Coronary artery (tissue), 2 donors: ENCODE data around the gene ING3.

Experiments
- DNase-seq: peaks from one replicate; pipeline ENCODE4 v3.0.0-alpha.2; 2017; ENCODE audit warnings: low spot score
- H3K27ac ChIP-seq, 2 donors: fragments of 200-600 bp; sonication (generic); one replicate each; pipeline ENCODE4 v1.5.1; 2016 to 2019
- H3K4me3 ChIP-seq: fragments of 200-600 bp; sonication (generic); 2 replicates; pipeline ENCODE4 v1.5.1; 2016; ENCODE audit warnings: mild to moderate bottlenecking, moderate library complexity
- TF ChIP-seq, protein P1 (sequence below): fragments of 200-600 bp; sonication (generic); IDR thresholded peaks from one replicate; pipeline ENCODE4 v1.5.1; 2019; ENCODE audit warnings: antibody characterized with exemption

The ING3 gene

DNA sequence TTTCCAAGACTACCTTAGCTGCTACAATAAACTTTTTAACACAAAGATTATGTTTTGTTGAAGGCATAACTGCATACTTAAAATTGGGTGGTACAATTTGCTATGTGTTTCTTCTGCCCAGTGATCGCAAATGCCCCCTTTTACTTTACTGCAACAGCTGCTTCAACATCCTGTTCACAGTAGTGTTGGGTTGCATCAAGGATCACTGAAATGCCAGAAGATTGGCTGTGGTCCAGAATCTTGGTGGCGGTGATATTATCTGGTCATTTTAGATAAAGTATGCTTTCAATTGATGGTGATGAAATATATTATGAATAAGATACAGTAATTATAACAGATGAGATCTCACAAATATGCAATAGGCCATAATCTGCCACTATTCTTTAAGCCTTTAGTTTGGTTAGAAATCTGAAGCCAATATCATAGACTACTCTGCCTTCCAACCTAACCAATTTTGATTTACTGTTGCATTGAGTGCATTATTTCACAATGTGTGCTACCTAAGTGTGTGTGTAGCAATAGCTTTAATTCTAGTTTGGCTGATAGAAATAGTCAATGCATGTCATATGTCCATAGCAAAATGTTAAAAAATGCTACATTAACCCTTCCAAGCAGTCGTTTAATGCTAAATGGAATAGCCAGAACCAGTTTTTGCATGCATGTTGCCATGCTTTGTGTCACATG, 29.8 kb upstream of the ING3 start:
- H3K27ac ChIP-seq = no peak overlapping the region
- H3K4me3 ChIP-seq = no peak overlapping the region
- DNase-seq = no peak
- TF ChIP-seq, protein P1, sequence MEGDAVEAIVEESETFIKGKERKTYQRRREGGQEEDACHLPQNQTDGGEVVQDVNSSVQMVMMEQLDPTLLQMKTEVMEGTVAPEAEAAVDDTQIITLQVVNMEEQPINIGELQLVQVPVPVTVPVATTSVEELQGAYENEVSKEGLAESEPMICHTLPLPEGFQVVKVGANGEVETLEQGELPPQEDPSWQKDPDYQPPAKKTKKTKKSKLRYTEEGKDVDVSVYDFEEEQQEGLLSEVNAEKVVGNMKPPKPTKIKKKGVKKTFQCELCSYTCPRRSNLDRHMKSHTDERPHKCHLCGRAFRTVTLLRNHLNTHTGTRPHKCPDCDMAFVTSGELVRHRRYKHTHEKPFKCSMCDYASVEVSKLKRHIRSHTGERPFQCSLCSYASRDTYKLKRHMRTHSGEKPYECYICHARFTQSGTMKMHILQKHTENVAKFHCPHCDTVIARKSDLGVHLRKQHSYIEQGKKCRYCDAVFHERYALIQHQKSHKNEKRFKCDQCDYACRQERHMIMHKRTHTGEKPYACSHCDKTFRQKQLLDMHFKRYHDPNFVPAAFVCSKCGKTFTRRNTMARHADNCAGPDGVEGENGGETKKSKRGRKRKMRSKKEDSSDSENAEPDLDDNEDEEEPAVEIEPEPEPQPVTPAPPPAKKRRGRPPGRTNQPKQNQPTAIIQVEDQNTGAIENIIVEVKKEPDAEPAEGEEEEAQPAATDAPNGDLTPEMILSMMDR = no peak

DNA sequence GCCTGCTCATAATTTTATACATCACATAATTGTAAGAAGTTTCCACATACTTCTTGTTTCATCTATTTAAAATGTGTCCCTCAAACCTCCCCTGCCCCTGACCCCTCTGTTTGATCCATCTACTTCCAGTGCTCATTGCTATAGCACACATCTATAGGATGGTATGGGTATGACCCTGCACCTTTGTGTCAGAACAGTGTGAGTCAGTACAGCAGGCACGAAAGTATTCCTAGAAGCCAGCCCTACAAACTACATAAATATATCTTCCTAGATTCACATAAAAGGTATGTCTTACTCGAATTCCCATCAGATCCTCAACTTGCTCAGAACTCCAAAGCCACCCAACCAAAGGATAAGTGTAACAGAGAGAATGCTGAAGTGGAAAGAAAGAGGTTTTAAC, 25.7 kb upstream of the ING3 start:
- TF ChIP-seq, protein P1 = no peak
- Histone ChIP-seq H3K4me3 (no peak overlapping the region), H3K27ac (no peak overlapping the region)
- no peak for DNase-seq

DNA sequence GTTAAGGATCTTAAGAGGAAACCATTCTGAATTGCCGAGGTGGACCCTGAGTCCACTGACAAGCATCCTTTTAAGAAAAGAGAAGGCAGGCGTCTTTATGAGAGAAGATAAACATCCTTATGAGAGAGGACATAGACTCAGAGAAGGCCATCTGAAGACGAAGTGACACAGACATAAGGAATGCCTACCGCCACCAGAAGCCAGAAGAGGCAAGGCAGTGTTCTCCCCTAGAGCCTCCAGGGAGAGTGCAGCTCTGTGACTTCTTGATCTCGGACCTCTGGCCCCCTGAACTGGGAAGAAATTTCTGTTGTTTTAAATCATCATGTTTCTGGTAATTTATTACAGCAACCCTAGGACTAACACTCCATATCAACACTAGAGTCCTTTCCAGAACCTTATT, 25.2 kb upstream of the ING3 start:
- DNase-seq = no peak
- Histone ChIP-seq H3K27ac (no peak overlapping the region), H3K4me3 (no peak overlapping the region)
- TF ChIP-seq, protein P1 = no peak

DNA sequence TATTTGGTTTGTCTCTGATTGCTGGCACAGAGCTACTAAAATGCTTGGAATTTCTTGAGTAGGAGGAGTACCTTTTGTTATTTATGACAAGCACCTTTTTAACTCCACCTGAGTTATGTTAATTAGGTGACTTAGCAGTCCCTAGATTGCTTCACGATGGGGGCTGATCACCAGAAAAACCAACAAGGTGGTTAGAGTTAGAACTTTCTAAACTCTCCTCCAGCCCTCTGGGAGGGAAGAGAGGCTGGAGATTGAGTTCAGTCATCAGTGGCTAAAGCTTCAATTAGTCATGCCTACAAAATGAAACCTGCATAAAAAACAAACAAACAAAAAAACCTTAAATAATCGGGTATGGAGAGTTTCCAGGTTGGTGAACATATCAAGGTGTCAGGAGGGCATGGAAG, 23.6 kb upstream of the ING3 start:
- no peak overlapping the region for H3K27ac ChIP-seq
- TF ChIP-seq, protein P1 = no peak
- no peak for DNase-seq
- no peak overlapping the region for H3K4me3 ChIP-seq

DNA sequence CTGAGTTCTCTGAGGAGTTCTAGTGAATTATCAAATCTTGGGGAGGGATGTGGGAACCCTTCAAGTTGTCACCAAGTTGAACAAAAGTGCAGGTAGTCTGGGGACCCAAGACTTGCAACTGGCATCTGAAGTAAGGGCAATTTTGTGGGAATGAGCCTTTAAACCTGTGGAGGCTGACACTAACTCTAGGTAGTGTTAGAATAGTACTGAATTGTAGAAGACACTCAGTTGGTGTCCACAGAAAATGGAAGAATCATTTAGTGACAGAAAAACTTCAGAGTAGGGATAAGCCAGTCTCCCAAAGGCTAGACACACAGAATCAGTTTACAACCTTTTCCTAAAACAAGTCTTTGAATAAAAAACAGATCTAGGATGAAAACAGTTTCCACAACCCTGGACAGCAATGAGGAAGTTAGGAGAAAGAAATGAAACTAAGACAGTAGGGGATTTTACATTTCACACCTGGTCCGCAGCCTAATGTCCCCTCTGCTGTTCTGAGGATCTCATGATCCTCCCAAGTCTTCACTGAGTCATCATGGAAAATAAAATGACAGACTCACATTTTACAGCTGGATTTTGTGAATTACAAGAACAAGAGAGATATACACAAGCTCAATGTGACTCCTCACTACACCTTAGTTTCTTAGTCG, 23.0 kb upstream of the ING3 start:
- Histone ChIP-seq H3K27ac (no peak overlapping the region), H3K4me3 (no peak overlapping the region)
- TF ChIP-seq, protein P1 = no peak
- DNase-seq = no peak

DNA sequence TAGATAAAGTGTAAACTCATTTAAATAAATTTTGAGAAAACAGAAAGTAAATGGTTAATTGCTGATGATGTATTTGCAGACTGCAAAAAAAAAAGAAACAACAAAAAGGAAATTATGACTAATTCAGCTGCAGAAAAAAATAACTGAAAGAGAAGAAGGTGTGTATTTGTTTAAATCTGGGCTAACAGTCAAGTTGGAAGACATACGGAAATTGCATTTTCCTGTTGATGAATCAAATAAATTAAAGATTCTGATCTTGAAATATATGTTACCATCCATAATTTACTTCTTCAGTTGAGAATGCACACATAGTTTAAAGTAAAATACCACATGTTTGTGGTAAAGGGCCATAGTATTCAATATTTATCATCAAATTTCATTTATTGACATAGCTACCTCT, 19.3 kb upstream of the ING3 start:
- H3K4me3 ChIP-seq = no peak overlapping the region
- DNase-seq = no peak
- TF ChIP-seq, protein P1 = no peak
- H3K27ac ChIP-seq = no peak overlapping the region

DNA sequence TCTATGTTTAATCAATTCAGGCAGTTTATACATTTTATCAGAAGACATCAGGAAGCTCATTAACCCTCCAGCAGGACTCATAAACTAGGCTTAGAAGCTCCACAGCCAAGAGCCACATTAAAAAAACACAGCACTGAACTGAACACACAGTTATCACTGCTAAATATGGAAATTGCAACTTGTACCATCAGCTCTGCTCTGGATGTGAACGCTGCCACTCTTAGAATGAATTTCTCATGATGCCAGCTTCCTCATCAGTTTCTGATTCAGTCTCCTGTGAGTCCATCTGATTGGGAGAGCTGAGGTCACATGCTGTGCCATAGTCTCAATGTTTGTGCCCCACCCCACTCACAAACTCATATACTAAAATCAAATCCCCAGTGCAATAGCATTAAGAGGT, 17.1 kb upstream of the ING3 start:
- no peak overlapping the region for H3K4me3 ChIP-seq
- no peak for DNase-seq
- H3K27ac ChIP-seq = no peak overlapping the region
- TF ChIP-seq, protein P1 = no peak
